PC-3 (cell line): ENCODE results near the gene TNPO3. TPM values are rescaled to one million over a fixed set of nuclear protein-coding genes. Genes with fewer than 3 reads are reported as not detected.
A peak's percentile ranks its signal among the peaks of the same experiment; 100 is the strongest.

Experiments used
- ATAC-seq: fragments of 200-7000 bp; cut with Tn5 transposase; 2 replicates; pipeline ENCODE4 v1.9.1; 2020; ENCODE audit warnings: mild to moderate bottlenecking, moderate library complexity
- BruUV-seq: library from RNA; stranded (reverse); fragments of 400-500 nt; replicated peaks from 2 replicates; lab custom pipeline; 2021; lab: Mats Ljungman, UMichigan
- CTCF ChIA-PET: fragments of 300-600 bp; sonication (Branson Sonifier 250); formaldehyde crosslinking; loops from one replicate; lab custom pipeline; 2022; ENCODE audit warnings: antibody characterized with exemption; lab: Charles Lee
- POLR2A ChIA-PET: fragments of 300-600 bp; sonication (Branson Sonifier 250); formaldehyde crosslinking; loops from one replicate; lab custom pipeline; 2022; ENCODE audit warnings: antibody characterized with exemption; ENCODE audit not compliant: unreplicated experiment; lab: Charles Lee
- DNase-seq: peaks from one replicate; pipeline ENCODE4 v3.0.0-alpha.2; 2015
- H2AFZ ChIP-seq: fragments of 300-600 bp; sonication (generic); 2 replicates; pipeline ENCODE4 v1.6.0; 2016; ENCODE audit warnings: antibody characterized with exemption, low read length
- H3F3A ChIP-seq: fragments of 300-600 bp; sonication (generic); one replicate; pipeline ENCODE4 v1.6.0; 2017; ENCODE audit warnings: antibody characterized with exemption, low read length, control low read depth, mild to moderate bottlenecking; ENCODE audit not compliant: unreplicated experiment
- H3K27ac ChIP-seq: fragments of 300-600 bp; sonication (generic); 2 replicates; pipeline ENCODE4 v1.5.1; 2016; ENCODE audit warnings: mild to moderate bottlenecking, low read length
- H3K27me3 ChIP-seq: fragments of 300-600 bp; sonication (generic); 2 replicates; pipeline ENCODE4 v1.6.1; 2016; ENCODE audit warnings: low read length, mixed read lengths
- H3K36me3 ChIP-seq: fragments of 300-600 bp; sonication (generic); 2 replicates; pipeline ENCODE4 v1.6.1; 2016; ENCODE audit warnings: low read depth, mixed run types, low read length, mixed read lengths
- H3K4me1 ChIP-seq: fragments of 300-600 bp; sonication (generic); 2 replicates; pipeline ENCODE4 v1.5.1; 2016; ENCODE audit warnings: low read length; ENCODE audit not compliant: insufficient read depth
- H3K4me2 ChIP-seq: fragments of 300-600 bp; sonication (generic); 2 replicates; pipeline ENCODE4 v1.6.0; 2016; ENCODE audit warnings: low read length
- H3K4me3 ChIP-seq: fragments of 300-600 bp; sonication (generic); 2 replicates; pipeline ENCODE4 v1.5.1; 2016; ENCODE audit warnings: mild to moderate bottlenecking, low read length, mixed read lengths
- H3K79me2 ChIP-seq: fragments of 300-600 bp; sonication (generic); 2 replicates; pipeline ENCODE4 v1.6.1; 2017; ENCODE audit warnings: low read length, mixed read lengths
- H3K9ac ChIP-seq: fragments of 300-600 bp; sonication (generic); 2 replicates; pipeline ENCODE4 v1.6.0; 2016; ENCODE audit warnings: mild to moderate bottlenecking, low read length
- H3K9me2 ChIP-seq: fragments of 300-600 bp; sonication (generic); replicated peaks from 2 replicates; pipeline ENCODE4 v1.6.1; 2016; ENCODE audit warnings: mixed run types, low read length, mixed read lengths
- H3K9me3 ChIP-seq: fragments of 300-600 bp; sonication (generic); 2 replicates; pipeline ENCODE4 v1.6.1; 2016; ENCODE audit warnings: low read length, mixed read lengths
- H4K20me1 ChIP-seq: fragments of 300-600 bp; sonication (generic); 2 replicates; pipeline ENCODE4 v1.6.1; 2016; ENCODE audit warnings: low read length, mixed read lengths
- CTCF ChIP-seq: fragments of 300-600 bp; sonication (generic); conservative IDR thresholded peaks from 2 replicates; pipeline ENCODE4 v1.5.1; 2017; ENCODE audit warnings: antibody characterized with exemption, low read depth, mild to moderate bottlenecking, low read length
- EZH2 ChIP-seq: fragments of 300-600 bp; sonication (generic); IDR thresholded peaks from one replicate; pipeline ENCODE4 v1.6.1; 2017; ENCODE audit warnings: antibody characterized with exemption, mild to moderate bottlenecking, low read length; ENCODE audit not compliant: unreplicated experiment
- EZH2phosphoT487 ChIP-seq: fragments of 300-600 bp; sonication (generic); IDR thresholded peaks from 2 replicates; pipeline ENCODE4 v1.6.1; 2018; ENCODE audit warnings: mild to moderate bottlenecking, antibody characterized with exemption, low read length, borderline replicate concordance
- intact Hi-C: fragments of 100-400 bp; cut with micrococcal nuclease; formaldehyde crosslinking; loops from 2 replicates; pipeline ENCODE4 v1.9.0; 2023
- total RNA-seq: library from RNA; depleted of rRNA; stranded (reverse); fragments of >200 nt; gene quantifications from 2 replicates; pipeline ENCODE4 v1.2.3, GENCODE V29; 2014

TNPO3 gene
- total RNA-seq, 1 experiment from 2014 or later = 55.9 TPM

GRCh38 chr7:129098409-129099084 lies 43.6 kb upstream of the TNPO3 start:
- H3K79me2 ChIP-seq = no peaks in the 10 kb centered on the region
- H3K27ac ChIP-seq = no peak overlapping the region
- H3K4me3 ChIP-seq = no peak overlapping the region
- DNase-seq (peak; percentile 66), ATAC-seq (peak; percentile 97)
- no peaks in the 10 kb centered on the region for H3K36me3 ChIP-seq
- no TSS peak for BruUV-seq
- H3K4me1 ChIP-seq = no peaks in the 10 kb centered on the region
- no peak overlapping the region for H3K4me2 ChIP-seq
- ChIA-PET CTCF (interaction anchor here (1.0 kb wide), 1 partner anchor 65 kb away, joined by 4 read pairs; no protein-coding TSS in a partner anchor), POLR2A (no interaction called here)
- no peaks in the 10 kb centered on the region for H3K9me2 ChIP-seq
- no peaks in the 10 kb centered on the region for H4K20me1 ChIP-seq
- TF ChIP-seq EZH2 (no peak), CTCF (no peak), EZH2phosphoT487 (no peak)
- no peaks in the 10 kb centered on the region for H3K9me3 ChIP-seq
- no peak overlapping the region for H2AFZ ChIP-seq
- H3F3A ChIP-seq = no peaks in the 10 kb centered on the region
- no peaks in the 10 kb centered on the region for H3K27me3 ChIP-seq
- intact Hi-C loops = no loop called here
- H3K9ac ChIP-seq = no peak overlapping the region

GRCh38 chr7:129095258-129095657 lies 40.3 kb upstream of the TNPO3 start:
- no peaks in the 10 kb centered on the region for H3K9me3 ChIP-seq
- H2AFZ ChIP-seq = no peak overlapping the region
- H3F3A ChIP-seq = no peaks in the 10 kb centered on the region
- TF ChIP-seq EZH2 (no peak), EZH2phosphoT487 (no peak), CTCF (no peak)
- H3K27me3 ChIP-seq = no peaks in the 10 kb centered on the region
- H3K9me2 ChIP-seq = no peaks in the 10 kb centered on the region
- H3K4me1 ChIP-seq = 0 out of 2 replicates have a peak, but pooled peaks cover 3% of the 10 kb centered on the region
- no peak for DNase-seq
- H3K9ac ChIP-seq = no peak overlapping the region
- no peak overlapping the region for H3K4me2 ChIP-seq
- no peaks in the 10 kb centered on the region for H3K36me3 ChIP-seq
- BruUV-seq = no TSS peak
- H3K4me3 ChIP-seq = no peak overlapping the region
- ChIA-PET POLR2A (no interaction called here), CTCF (no interaction called here)
- intact Hi-C loops = no loop called here
- no peaks in the 10 kb centered on the region for H4K20me1 ChIP-seq
- ATAC-seq = no peak
- H3K27ac ChIP-seq = no peak overlapping the region
- H3K79me2 ChIP-seq = no peaks in the 10 kb centered on the region

- Histone ChIP-seq H2AFZ (no peak overlapping the region), H3K4me2 (no peak overlapping the region), H3K36me3 (no peaks in the 10 kb centered on the region), H3K9me2 (no peaks in the 10 kb centered on the region), H3F3A (no peaks in the 10 kb centered on the region), H3K9me3 (no peaks in the 10 kb centered on the region), H3K27me3 (no peaks in the 10 kb centered on the region), H3K9ac (no peak overlapping the region), H3K4me3 (no peak overlapping the region), H3K27ac (no peak overlapping the region), H3K4me1 (0 out of 2 replicates have a peak, but pooled peaks cover 3% of the 10 kb centered on the region), H3K79me2 (no peaks in the 10 kb centered on the region), H4K20me1 (no peaks in the 10 kb centered on the region)
- TF ChIP-seq EZH2phosphoT487 = no peak
- POLR2A ChIA-PET = no interaction called here
- BruUV-seq = no TSS peak
- intact Hi-C loops = no loop called here
- CTCF ChIA-PET = no interaction called here
- no peak for DNase-seq
- ATAC-seq = no peak
Observed at GRCh38 chr7:129094501-129094900, 39.6 kb upstream of the TNPO3 start.
